ENCODE data around the gene IGLL5. TPM values are rescaled to one million over a fixed set of nuclear protein-coding genes. Genes with fewer than 3 reads are reported as not detected.
"Not testable (repeated sequence)": the region's sequence is repeated elsewhere in the genome, so short reads cannot be mapped to it uniquely, and the experiment has no call there.

Gene IGLL5
- total RNA-seq, 4 donors from 2014 or later = 0.90 to 7.4 (median 2.7) TPM; not detected in 1

- no peak overlapping the region for H3K4me3 ChIP-seq
- no peak overlapping the region for H3K27ac ChIP-seq
- H3K4me1 ChIP-seq = no peaks in the 10 kb centered on the region
- H3K9me3 ChIP-seq = no peaks in the 10 kb centered on the region
- intact Hi-C loops (cut with DNase I; ENCODE audit: low total_unique reads) = no loop called here
- no peaks in the 10 kb centered on the region for H3K27me3 ChIP-seq
- no peak for TF ChIP-seq CTCF (IDR thresholded peaks at IDR 0.05)
- TF ChIP-seq POLR2A (IDR thresholded peaks at IDR 0.05) = no peak
- DNase-seq = no peak
- no peaks in the 10 kb centered on the region for H3K36me3 ChIP-seq
Measured at GRCh38 chr22:22902247-22903001, 14.8 kb downstream of the IGLL5 start.

- Histone ChIP-seq H3K9me3 (no peaks in the 10 kb centered on the region), H3K36me3 (no peaks in the 10 kb centered on the region), H3K27me3 (no peaks in the 10 kb centered on the region), H3K4me1 (no peaks in the 10 kb centered on the region), H3K4me3 (no peak overlapping the region), H3K27ac (no peak overlapping the region)
- TF ChIP-seq POLR2A (IDR thresholded peaks at IDR 0.05) = no peak
- TF ChIP-seq CTCF (IDR thresholded peaks at IDR 0.05) = no peak
- intact Hi-C loops (cut with DNase I; ENCODE audit: low total_unique reads) = no loop called here
- no peak for DNase-seq
Measured at GRCh38 chr22:22903355-22903777, 15.8 kb downstream of the IGLL5 start.

GRCh38 chr22:22903781-22904192, 16.2 kb downstream of the IGLL5 start:
- H3K36me3 ChIP-seq; H3K27ac ChIP-seq; DNase-seq; H3K4me3 ChIP-seq; H3K27me3 ChIP-seq; H3K4me1 ChIP-seq; intact Hi-C loops (cut with DNase I; ENCODE audit: low total_unique reads); H3K9me3 ChIP-seq: not testable (repeated sequence)

GRCh38 chr22:22904736-22905135, 17.1 kb downstream of the IGLL5 start:
- H3K4me3 ChIP-seq; H3K9me3 ChIP-seq; H3K27ac ChIP-seq; H3K4me1 ChIP-seq; intact Hi-C loops (cut with DNase I; ENCODE audit: low total_unique reads); H3K27me3 ChIP-seq; DNase-seq; H3K36me3 ChIP-seq: not testable (repeated sequence)

- H3K27ac ChIP-seq; H3K9me3 ChIP-seq; H3K27me3 ChIP-seq; H3K4me1 ChIP-seq; intact Hi-C loops (cut with DNase I; ENCODE audit: low total_unique reads); DNase-seq; H3K4me3 ChIP-seq; H3K36me3 ChIP-seq: not testable (repeated sequence)
Measured at GRCh38 chr22:22906391-22906790, 18.8 kb downstream of the IGLL5 start.

- Histone ChIP-seq H3K36me3 (no peaks in the 10 kb centered on the region), H3K4me3 (no peak overlapping the region), H3K27me3 (no peaks in the 10 kb centered on the region), H3K9me3 (no peaks in the 10 kb centered on the region), H3K4me1 (no peaks in the 10 kb centered on the region), H3K27ac (no peak overlapping the region)
- intact Hi-C loops (cut with DNase I; ENCODE audit: low total_unique reads) = no loop called here
- TF ChIP-seq CTCF (IDR thresholded peaks at IDR 0.05) (no peak), POLR2A (IDR thresholded peaks at IDR 0.05) (no peak)
- DNase-seq = no peak
Measured at GRCh38 chr22:22906907-22907550, 19.4 kb downstream of the IGLL5 start.

Data from uterus (tissue), 4 donors.